ENCODE data around the gene PITRM1.
A peak's percentile ranks its signal among the peaks of the same experiment; 100 is the strongest.
"Not testable (repeated sequence)": the region's sequence is repeated elsewhere in the genome, so short reads cannot be mapped to it uniquely, and the experiment has no call there.

PITRM1 gene

DNA sequence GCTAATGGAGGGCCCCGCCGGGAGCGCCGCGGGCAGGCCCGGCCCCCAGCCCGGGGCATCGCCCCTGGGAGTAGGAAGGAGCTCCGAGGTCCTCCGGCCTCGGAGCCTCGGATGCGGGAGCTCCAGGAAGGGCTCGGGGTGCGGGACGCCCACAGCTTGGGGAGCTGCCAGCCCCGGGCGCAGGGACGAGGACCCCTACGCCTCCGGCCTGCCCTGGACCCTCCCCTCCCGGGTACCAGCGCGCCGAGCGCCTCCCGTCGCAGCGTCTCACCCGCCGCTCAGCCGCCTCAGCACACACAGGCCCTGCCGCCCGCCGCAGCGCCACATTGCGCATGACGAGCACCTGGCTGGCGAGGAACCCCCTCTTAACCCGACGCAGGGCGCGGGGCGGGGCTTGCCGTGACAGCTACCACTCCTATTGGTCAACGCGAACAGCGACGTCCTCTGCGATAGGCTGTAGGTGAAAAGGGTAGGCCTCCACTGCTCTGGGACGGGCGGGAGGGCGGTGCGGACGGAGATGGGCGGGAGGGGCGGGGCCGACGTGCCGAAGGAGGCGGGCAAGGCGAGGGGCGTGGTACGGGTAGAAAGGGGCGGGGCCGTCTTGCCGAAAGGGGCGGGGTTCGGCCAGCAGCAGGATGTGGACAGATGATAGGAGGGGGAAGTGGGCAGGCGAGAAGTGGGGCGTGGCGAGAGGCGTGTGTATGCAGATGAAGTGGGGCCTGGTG lies at the start of gene PITRM1:
Gene PITRM1, minus strand, starts transcription at position 337 of the 725 bp plus-strand sequence. Its CDS starts 10 bp downstream, at position 327.
- DNase-seq (ENCODE audit: low read depth in 2 of 3, low spot score in 1 of 3) = peak; percentile 98 to 99 (median 99)

DNA sequence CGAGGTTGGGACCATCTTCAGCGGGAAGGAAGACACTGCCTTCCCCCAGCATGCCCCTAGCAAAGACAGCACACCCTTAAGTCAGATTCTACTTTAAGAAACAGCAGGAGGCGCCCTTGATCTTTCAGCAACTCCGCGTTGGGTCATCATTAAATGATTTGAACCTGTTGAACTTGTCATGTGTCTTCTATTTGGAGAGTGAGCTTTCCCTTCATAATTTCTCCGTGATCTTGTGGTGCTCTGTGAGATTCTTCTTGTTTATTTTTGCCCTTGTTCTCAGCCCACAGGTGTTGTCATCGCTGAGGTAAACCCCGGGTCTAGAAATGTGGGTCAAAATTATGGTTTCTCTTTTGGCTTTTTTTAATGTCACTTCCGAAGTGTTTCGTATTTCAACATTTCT lies 49.5 kb upstream of the PITRM1 start:
- no peak for DNase-seq (ENCODE audit: low read depth in 2 of 3, low spot score in 1 of 3)

GRCh38 chr10:3221601-3222000 lies 49.0 kb upstream of the PITRM1 start:
- not testable (repeated sequence) for DNase-seq (ENCODE audit: low read depth in 2 of 3, low spot score in 1 of 3)

DNA sequence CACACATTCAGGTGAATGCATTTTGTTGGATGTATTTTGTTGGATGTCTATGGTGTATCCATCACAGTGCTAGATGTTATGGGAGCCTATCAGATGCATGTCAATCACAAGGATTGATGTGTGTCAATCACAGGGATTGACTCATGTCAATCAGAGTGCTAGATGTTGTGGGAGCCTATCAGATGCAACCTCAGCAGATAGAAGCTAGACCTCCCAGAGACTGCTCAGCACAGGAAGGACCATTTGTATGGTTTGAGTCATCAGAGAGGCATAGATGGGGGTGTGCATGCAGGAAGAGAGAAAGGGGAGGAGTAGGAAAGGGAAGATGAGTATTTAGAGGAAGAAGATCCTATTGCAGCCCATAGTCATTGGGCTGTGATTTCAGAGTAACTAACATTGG lies 48.3 kb upstream of the PITRM1 start:
- DNase-seq (ENCODE audit: low read depth in 2 of 3, low spot score in 1 of 3) = no peak

DNA sequence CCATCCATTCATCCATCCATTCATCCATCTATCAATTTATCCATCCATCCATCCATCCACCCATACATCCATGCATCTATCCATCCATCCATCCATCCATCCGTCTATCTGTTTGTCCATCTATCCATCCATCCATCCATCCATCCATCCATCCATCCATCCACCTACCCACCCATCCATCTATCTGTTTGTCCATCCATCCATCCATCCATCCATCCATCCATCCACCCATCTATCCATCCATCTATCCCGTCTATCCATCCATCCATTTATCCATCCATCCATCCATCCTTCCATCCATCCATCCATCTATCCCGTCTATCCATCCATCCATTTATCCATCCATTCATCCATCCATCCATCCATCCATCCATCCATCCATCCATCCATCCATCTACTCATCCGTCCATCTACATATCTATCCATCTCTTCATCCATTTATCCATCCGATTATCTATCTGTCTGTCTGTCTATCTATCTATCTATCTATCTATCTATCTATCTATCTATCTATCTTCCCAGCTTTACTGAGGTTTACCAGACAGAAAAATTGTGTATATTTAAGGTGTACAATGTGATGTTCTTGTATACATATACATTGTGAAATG lies 46.5 kb upstream of the PITRM1 start:
- not testable (repeated sequence) for DNase-seq (ENCODE audit: low read depth in 2 of 3, low spot score in 1 of 3)

DNA sequence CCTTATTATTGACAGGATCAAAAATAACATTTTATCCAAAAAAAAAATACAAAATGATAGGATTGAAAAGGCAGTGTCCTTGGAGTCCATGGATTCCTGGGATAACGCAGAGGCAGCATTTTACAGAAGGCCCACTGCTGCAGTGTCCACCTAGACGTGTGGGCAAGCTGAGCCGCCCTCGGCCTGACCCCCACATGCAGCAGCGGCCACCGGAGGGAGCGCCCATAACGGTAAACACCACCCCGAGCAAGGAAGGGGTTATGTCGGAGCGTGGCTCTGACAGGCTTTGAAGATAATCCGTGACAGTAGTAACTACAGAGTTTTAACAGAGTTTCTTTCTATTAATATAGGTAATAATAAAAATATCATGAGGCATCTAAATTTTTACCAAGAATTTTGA lies 45.3 kb upstream of the PITRM1 start:
- DNase-seq (ENCODE audit: low read depth in 2 of 3, low spot score in 1 of 3) = no peak

GRCh38 chr10:3217301-3217700 lies 44.7 kb upstream of the PITRM1 start:
- no peak for DNase-seq (ENCODE audit: low read depth in 2 of 3, low spot score in 1 of 3)

DNA sequence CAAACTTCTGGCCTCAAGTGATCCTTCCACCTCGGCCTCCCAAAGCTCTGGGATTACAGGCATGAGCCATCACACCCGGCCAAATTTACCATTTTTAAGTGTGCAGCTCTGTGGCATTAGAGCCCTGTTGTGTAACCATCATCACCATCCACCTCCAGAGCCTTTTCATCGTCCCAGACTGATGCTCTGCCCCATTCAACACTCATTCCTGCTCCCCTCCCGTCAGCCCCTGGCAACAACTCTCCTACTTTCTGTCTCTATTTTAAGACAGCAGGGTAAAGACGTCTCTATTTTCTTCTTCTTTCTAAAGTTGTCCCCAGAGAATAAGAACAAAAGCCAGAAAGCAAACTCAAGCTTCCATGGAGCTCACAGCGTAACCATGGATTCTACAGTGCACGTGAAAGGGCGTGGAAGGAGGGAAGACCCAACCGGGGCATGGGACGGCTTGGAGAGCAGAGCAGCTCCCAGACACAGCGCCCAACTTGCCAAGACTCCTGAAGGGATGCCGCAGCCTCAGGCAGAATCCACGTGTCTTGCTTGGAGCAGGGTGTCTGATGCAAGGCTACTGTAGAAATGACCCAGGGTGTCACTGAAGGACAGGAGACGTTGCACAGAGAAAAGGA lies 42.7 kb upstream of the PITRM1 start:
- no peak for DNase-seq (ENCODE audit: low read depth in 2 of 3, low spot score in 1 of 3)

DNA sequence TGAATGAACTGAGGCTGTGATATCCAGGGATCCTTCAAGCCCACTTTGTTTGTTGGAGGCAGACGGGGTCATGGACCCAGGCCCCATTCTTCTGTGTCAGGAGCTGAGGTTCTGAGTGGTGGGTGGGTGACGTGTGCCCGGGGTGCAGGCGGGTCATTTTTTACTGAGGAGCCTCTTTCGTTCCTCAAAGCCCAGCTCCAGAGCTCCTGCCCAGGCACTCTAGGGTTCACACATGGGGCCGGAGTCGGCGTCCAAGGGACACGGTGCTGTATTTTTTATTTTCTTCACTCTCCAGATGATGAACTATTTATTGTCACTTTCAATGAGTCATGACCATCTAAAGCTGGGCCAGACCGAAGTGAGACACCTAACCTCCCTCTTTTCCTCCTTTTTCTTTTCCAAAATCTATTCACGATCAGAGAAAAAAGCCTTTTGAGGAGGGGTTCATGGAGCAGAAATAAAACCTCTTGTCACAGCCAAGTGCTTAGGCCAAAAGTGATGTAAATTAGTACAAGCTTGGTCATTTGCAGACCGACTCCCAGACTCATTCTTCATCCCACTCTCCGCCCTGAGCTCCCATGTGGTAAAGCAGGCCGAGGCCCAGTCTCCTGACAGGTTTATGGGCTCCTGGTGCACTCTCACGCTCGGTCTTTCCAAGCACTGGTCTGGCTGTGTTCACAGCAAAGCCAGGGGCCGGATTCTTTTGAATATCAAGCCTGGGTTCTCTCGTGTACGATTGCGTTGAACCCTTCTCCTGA lies 41.4 kb upstream of the PITRM1 start:
- no peak for DNase-seq (ENCODE audit: low read depth in 2 of 3, low spot score in 1 of 3)

- DNase-seq (ENCODE audit: low read depth in 2 of 3, low spot score in 1 of 3) = no peak
These were observed 40.6 kb upstream of the PITRM1 start for GRCh38 chr10:3213208-3213607.

GRCh38 chr10:3210251-3210877 lies 37.8 kb upstream of the PITRM1 start:
- no peak for DNase-seq (ENCODE audit: low read depth in 2 of 3, low spot score in 1 of 3)

DNA sequence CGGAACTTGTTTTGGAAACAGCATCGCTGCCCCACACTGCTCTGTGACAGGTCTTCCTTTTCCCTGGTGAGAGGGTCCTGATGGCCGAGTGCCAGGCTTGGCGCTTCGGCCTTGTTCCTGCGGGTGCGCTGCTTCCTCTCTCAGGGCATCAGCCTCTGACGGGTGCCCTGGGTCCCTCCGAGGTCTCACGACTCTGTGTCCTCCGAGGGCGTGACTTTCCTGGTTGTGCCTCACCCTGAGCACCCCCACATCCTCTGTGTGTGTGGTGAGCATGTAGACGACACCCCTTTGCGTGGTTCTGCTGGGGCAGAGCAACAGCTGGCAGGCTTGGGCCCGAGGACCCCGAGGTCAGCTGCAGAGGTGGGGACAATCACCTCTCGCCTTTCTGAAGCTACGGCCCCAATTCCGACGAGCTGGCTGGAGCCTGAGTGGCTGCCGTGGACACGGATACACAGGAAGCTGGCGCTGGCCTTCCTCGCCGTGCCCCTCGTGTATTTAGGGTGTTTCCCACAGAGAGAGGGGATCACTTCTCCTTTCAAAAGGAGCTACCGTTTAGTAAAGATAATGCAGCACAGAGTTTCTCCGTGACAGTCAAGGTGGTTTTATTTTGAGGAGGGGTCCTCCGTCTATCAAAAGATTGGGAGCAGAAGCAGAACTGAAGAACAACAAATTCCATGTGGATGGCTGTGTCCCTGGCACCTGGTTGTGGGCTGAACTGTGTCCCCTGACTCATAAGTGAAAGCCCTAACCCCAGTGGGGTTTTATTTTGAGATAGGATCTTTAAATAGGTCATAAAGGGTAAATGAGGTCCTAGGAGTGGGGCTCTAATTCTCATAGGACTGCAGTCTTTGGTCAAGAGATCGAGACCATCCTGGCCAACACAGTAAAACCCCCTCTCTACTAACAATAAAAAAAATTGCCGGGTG lies 36.2 kb upstream of the PITRM1 start:
- no peak for DNase-seq (ENCODE audit: low read depth in 2 of 3, low spot score in 1 of 3)

DNA sequence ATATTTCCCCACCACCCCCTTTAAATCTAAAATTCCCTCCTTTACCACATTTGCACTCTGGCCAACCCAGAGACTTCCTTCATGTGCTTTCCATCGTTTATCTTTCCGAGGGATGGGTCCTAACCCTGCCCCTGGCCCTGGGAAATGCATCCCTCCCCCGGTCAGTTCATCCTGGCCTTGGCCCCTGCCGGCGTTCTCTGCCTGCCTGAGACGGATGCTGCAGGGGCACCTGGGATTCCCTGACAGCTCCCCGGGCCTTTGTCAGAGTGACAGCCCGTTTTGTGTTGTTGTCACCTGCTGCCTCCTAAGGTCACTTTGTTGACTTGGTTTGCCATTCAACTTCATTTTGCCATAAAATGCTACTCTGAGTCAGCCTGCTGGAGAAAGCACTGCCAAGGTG lies 34.8 kb upstream of the PITRM1 start:
- DNase-seq (ENCODE audit: low read depth in 2 of 3, low spot score in 1 of 3) = no peak

GRCh38 chr10:3206511-3207157 lies 34.1 kb upstream of the PITRM1 start:
- no peak for DNase-seq (ENCODE audit: low read depth in 2 of 3, low spot score in 1 of 3)

DNA sequence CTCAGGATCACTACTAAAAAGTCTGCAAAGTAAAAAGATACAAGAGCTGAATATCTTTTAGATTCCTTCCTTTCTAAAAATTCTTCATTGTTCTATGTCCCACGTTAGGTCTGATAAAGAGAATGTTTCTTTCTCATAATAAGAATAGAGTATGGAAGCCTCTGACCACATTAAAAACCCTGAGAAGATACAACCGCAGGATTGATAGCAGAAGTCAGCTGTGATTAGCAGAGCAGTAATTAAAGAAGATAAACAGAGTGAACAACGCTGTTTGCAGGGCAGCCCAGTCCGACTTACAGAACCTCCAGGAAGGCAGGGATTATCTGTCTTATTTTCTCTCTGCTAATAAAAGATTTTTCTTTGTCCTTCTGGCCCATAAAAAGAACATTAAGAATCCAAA lies 31.4 kb upstream of the PITRM1 start:
- DNase-seq (ENCODE audit: low read depth in 2 of 3, low spot score in 1 of 3) = no peak

GRCh38 chr10:3203016-3203811 lies 30.6 kb upstream of the PITRM1 start:
- DNase-seq (ENCODE audit: low read depth in 2 of 3, low spot score in 1 of 3) = no peak

DNA sequence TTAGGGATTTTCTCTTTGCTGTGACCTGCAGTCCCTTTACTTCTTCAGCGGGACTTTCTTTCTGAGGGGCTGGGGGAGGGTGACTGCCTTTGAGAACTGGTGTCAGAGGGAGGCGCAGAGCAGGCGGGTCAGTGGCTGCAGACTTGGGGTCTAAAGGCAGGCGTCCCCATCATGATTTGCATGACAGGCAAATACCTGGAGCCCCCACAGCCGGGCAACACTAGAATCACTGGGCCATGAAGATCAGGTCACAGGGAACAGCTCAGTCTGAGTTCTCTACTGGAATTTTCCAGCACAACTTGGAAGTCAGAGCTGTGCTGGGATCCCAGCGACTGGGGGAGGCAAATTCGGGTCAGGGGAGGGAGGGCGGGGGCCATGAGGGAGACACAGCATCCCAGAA lies 29.2 kb upstream of the PITRM1 start:
- DNase-seq (ENCODE audit: low read depth in 2 of 3, low spot score in 1 of 3) = no peak

DNA sequence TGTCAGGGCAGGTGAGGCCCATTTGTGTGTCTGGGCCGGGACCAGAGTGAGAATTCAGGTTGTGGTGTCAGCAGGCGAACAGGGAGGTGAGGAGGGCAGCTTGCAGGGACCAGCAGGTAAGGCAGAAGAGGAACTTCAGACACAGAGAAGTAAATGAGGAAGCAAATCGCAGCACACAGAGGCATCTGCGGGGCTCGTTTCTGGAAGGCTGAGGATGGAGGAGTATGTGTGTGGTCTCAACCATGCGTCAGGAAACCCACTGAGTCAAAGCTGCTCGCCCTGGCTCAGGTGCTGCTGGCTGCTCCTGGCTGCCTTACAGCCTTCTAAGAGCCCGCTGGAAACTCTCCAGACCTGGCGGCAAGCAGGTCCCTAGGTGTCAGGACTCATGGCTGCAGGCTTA lies 26.9 kb upstream of the PITRM1 start:
- DNase-seq (ENCODE audit: low read depth in 2 of 3, low spot score in 1 of 3) = no peak

DNA sequence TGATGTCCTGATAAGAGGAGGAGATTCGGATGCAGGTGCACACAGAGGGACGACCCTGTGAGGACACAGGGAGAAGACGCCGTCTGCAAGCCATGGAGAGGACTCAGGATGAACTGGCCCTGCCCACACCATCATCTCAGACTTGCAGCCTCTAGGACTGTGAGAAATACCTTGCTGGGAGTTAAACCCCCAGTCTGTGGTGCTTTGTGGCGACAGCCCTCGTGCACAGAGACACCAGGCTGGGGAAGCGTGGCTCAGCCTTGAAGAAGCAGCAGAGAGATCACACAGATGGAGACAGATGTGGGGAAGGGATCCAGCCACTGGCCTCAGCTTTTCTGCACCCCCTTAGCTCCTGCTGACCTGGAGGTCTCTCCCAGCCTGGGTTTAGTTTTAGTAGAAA lies 26.3 kb upstream of the PITRM1 start:
- no peak for DNase-seq (ENCODE audit: low read depth in 2 of 3, low spot score in 1 of 3)
